Left forelimb (tissue), 1 donor: ENCODE results near the gene ACSL6.

Source experiments
- DNase-seq: peaks from one replicate; pipeline ENCODE4 v3.0.0-alpha.2; 2018; ENCODE audit warnings: low spot score

The ACSL6 gene

DNA sequence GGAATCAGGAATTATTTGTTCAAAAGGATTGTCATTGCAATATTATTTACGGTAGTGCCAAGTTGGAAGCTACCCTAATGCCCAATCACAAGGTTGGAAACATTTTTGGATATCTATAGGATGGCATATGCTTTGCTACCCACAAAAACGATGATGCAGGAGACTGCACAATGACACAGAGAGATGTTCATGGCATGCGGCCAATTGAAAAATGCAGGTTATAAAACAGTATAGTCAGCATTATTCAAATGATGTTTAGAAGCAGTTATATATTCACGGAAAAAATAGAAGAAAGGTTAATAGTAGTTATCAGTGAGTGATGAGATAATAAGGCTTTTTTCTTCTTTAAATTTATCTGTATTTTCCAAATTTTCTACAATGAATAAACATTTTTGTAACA is 5.9 kb upstream of the ACSL6 start:
- DNase-seq = no peak

DNA sequence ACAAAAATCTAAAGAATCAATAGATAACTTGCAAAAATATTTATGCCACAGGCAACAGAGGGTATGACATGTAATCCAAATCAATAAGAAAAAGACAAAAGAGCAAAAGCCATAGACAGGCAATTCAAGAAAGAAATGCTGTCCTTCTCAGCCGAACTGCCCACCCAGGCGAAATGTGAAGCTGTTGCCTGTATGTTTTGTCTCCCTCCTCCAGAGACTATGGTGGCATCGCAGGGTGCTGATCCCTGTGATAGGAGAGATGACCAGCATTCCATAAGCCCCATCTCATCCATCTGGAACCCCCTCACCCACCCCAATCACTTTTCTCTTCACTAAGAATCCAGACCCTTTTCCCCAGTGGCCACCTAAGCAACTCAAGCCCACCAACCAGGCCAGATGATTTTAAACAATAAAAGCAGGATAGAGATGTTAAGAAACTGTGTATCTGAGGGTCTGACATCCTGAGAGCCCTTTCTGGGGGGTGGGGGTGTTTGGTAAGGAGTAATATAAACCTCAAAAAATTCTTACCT is 5.3 kb upstream of the ACSL6 start:
- no peak for DNase-seq

DNA sequence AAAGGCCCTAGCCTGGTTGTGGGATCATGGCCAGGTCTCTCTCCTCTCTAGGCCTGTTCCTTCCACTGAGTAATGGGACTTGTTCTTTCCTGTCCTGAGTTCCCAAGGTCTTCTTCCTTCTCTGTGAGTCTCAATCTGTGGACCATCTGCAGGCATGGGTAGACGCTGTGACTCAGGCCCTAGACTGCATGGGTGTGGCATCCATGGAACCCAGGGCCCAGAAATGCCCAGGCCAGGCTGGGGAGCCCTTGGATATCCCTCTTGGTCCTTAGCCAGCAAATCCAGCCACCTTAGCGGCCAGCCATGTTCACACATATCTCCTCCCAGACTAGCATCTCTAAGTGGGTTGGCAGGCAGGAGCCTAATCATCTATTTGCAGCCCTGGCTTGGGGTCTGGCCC is 2.3 kb upstream of the ACSL6 start:
- DNase-seq = peak; percentile 52

DNA sequence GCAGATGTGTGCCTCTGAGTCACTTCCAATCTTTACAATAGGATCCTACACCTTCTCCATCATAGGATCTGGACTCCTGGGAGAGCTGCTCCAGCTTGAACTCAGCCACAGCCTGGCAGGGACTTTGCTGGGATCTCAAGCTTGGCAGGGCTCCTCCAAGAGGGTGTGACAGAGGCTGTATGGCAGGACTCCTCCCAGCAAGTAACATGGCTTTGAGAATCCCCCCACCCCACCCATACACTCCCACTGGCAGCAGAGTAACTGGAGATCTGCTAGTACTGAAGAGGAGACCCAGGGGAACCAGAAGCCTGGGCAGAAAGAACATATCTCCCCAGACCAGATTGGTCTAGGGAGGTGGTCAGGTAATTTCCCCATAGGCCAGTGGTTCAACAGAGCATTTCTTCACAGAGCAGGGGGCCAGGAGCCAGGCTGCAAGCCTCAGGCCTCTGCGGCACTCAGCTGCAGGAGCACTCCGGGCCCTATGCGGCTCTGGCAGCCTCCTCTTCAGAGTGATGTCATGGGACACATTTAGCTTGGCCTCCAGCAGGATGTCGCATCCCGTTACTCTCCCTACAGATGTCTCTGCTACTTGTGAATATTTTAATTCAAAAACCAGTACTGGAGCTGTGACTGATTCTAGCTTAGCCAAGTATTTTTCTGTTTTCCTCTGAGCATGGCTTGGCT is 1.7 kb upstream of the ACSL6 start:
- no peak for DNase-seq

DNA sequence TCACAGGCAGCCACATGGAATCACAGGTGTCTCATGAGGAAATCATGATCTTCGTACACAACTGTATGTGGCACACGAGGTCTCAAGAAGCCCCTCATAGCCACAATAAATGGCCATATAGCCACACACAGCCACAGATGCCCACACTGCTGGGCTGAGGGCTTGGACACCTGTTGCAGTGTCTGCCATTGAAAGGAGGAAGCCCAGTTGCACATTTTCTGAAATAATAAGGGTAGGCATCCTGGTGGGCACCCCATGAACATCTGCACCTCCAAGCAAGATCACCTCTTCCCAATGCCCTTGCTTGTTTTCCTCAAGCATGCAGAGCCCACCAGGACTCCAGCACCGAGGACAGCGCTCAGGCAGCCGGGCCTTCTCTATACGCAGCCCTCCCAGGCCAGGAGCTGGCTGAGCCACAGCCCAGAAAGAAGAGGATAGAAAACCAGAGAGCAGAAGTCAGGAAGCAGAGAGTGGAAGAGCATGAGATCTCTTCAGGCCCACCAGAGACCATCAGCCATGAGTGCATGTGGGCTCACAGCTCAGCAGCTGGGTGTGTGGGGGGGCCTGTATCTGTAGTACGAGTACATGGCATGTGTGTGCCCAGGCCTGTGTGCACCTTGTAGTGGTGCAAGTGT is 1.0 kb upstream of the ACSL6 start:
- peak; percentile 84 for DNase-seq

DNA sequence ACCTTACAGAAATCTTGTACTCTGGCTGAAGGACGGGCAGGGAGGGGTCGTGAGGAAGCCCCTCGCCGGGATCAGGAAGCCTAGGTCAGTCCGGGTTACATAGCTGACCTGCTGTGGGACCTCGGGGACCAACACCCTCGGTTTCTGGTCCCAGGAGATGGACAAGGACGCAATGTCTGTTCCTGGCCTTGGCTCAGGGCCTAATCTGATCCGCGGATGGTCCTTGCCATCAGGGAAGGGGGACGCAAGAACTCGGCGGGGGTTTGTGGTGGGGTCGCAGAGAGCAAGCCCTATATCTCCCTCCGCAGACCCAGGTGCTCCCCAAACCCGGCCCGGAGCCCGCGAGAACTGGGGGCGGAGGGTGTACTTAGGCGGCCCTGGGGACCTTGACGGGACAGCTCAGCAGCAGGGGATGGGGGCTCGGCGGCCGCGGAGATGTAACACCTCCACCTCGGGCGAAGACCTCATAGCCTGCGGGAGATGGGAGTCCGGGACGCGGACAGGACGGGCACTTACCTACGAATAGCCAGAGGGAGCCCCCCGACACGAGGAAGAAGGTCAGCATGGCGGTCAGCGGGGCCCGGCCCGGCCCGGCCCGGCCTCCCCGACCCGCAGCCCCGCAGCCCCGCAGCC is 353 bp downstream of the ACSL6 start:
- DNase-seq = peak; percentile 59

DNA sequence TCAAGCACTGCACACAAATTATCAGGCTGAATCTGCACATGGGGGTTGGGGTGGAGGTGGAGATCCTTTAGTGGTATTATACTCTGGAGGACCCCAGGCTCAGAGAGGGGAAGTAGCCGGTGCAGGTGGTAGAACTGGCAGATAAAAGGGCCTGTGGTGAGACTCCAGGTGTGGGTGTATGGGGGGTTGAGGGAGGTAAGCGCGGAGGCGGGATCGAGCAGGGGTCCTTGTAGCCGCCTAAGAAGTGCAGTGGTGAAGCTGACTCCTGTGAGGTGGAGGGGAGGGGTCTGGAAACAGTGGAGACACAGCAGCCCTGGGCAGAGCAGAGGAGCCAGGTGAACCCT is 841 bp downstream of the ACSL6 start:
- peak; percentile 47 for DNase-seq

DNA sequence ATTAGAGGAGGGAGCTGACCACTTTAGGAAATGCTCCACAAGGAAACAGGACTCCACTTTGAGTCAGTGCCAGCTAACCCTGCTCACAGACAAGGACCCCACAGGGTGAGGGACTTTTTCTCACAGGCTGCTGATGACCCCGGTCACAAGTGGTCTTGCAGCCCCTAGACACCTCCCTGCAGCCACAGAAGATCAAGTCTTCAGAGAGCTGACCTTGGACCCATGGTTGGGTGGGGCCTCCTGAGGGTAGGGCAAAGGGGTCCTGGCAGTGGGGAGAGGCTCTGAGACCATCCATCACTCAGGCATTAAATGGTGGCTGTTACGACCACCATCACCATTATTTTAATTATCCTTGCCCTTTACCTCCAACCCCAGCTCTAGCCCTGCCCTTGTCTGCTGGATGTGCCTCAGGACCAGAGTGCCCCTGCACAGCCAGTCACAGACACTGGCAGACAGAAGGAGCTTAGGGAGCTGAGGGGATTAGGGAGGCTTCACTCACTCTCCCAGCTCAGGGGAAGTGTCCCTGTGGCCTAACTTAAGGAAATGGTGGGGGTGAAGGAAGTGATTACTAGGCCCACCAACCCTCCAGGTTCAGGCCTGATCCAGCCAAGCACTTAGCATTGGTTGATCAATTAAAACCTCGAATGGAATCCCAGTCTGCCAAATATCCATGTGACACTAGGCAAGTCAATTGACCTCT is 1.6 kb downstream of the ACSL6 start:
- DNase-seq = peak; percentile 53

DNA sequence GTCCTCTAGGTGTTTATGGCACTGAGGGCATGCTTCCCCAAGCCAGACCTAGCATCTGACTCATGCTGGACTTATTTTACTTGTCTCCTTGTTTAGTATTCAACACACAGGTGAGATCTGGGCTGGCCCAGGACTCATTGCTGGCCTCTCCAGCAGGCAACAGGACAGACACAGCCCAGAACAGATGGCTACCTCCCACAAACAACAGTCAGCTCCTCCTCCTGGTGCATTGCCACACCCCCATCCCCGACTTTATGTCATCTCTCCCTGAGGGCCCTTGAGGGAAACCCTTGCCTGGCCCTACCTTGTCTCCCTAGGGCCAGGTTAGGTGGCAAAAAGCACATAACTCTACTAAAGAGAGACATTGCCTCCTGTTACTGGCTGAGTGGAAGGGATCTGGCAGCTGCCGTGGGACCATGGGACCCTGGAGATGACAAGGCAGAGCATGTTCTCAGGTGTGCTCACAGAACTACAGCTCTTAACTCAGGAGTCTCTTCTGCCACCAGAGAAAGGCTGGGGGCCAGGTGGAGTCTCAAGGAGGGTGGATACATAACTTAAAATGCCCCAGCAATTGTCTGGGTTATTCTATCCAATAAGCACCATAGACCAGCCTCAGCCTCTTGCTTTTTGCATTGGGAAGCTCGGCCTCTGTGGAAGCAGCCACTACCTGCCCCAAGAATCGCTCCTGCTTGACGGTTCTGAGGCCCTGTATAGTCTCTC is 2.3 kb downstream of the ACSL6 start:
- DNase-seq = peak; percentile 37

DNA sequence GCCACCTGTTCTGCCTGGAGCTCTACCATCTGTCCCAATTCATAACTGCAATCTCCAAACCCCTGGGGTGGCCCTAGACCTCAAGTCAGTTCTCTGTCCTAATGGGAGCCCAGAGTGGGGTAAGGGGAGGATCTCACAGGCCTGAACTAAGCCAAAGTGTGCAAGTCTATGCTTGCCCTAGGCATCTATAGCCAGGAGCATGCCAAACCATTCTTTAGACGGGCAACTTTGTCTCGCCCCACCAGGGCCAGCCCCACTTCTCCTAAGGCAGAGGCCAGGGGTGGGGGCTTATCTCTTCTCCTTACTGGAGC is 3.3 kb downstream of the ACSL6 start:
- DNase-seq = no peak

DNA sequence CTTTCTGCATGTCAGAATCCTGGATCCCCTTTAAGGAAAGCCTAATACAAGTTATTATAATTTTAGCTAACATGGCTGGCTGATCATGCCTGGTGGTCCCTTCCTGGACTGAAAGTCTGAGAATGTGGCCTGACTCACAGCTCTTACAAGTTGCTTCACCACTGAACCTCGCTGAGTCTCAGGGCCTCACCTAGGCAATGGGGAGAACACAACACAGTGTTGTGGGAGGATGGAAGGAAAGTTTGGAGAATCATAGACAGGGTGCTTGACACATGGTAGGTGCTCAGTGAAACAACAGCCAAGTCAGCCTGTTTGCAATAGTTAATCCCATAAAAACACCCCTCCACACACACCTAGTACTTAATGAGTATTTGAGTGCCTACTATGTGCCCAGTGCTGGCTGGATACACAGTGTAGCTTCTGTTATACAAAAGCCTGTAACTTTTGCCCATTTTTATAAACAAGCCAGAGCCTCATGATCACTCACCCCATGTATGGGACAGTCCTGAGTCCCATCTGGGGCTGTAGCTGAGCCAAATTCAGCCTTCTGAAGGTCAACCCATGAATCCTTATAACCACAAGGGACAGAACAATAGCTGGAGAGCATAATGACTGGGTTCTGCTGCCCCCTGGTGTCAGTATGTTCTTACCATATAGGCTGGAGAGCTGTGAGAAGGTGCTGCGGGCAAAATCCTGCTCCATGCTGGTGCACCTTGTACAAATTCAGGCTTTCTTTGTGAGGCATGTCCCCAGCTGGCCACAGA is 3.9 kb downstream of the ACSL6 start:
- no peak for DNase-seq

DNA sequence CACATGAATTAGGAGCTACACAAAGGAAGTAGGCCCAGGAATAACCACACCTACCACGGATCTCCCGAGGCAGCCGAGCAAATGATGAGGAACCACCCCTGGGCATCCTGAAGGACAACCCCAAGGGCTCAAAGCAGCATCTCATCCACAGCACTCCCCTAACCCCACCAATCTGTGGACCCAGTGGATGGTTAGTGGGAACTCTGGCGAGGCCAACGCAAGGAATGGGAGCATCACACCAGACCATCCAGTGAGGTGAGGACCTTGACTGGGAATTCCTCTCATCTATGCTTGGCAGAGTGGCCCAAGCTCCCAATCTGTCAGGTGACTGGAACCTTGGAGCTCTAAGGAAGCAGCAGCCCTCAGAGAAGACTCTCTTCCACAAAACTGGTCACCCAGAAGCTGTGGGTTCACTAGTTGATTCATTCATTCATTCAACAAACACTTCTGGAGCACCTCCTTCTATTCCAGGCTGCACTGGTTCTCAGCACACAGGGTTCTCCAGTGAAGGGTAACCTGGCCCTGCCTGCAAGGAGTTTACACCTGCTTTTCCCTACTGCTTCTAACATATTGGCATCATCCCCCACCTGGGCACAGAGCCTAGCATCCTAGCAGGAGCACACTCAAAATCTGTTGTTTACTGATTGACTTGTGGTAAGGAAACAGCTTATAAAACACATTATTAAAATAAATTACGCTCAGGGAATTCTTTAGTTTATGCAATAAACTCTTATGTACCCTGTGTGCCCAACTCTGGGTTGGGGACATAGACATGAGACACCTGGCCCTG is 4.9 kb downstream of the ACSL6 start:
- DNase-seq = no peak

DNA sequence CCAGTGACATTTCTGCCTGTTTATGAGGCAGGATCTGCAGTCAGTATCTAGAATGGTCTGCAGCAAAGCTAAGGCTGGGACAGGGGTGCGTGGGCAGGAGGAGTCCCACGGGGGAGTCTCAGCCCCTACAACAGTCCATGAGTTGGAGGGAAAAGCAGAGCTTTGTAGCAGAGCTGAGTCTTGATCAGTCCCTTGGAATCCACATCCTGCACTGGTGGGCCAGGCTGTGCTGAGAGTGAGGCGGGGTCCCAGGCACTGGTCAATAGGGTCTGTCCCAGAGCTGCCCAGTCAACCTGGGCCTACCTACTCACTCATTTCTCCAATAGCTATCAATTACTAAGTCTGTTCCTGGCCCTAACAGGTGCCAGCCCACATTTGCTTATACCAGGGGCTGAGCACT is 5.9 kb downstream of the ACSL6 start:
- no peak for DNase-seq

DNA sequence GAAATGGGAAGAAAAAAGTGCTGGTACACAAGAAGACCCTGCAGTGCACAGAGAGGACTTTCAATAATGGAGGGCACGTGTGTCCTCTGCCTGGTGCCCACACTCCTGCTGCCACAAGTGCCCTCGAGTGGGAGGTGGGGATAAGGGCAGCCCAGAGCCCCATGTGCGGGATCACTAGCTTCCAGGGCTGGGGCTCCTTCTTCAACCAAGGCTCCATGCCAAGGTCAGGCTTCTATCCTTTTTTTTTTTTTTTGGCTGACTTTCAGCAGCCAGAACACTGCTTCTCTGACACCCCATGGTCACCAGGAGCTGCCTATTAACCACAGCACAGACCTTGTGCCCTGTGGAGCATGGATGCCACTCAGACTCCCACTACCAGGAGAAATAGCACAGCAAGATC is 7.5 kb downstream of the ACSL6 start:
- DNase-seq = no peak

DNA sequence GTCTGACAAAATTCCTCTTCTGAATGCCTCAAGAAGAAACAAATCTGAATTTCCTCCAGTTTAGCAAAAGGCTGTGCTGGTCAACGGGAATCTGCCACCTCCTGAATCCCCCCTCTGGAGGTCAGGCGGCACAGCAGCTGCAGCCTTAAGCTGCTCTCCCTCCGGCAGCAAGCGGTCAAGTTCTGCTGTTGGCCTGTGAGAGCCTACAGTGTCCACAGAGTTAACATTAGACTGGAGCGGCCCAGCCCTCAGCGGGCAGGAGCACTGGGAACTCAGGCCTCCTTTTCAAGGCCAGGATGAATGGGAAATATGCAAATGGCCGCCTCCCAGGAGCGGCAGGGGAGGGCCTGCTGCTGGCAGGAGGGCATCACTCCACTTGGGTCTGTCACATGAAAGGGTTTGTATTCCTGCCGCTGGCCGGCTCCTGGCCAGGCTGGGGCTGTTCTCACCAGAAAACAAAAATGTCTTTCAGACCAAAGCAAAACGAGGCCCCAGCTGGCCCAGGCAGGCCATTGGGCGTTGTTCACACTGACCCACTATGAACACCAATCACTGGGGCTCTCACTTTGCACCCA is 8.2 kb downstream of the ACSL6 start:
- no peak for DNase-seq

DNA sequence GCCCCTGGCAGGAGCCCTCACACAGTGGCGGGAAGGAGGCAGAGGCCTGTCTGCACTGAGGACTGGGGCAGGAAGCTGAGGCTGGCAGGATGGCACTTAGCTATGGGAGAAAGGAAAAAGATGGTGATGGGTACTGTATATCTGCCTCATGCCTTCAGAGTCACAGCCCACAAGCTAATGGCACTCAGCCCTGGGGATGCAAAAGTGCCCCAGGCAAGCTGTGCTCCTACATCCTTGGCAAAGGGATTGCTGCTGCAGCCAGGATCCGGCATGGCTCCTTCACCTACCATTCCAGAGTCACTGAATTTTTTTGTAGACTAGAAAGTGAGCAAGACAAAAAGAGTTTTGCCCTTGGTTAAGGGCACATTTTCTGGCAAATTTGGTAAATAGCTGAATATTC is 8.7 kb downstream of the ACSL6 start:
- DNase-seq = no peak

DNA sequence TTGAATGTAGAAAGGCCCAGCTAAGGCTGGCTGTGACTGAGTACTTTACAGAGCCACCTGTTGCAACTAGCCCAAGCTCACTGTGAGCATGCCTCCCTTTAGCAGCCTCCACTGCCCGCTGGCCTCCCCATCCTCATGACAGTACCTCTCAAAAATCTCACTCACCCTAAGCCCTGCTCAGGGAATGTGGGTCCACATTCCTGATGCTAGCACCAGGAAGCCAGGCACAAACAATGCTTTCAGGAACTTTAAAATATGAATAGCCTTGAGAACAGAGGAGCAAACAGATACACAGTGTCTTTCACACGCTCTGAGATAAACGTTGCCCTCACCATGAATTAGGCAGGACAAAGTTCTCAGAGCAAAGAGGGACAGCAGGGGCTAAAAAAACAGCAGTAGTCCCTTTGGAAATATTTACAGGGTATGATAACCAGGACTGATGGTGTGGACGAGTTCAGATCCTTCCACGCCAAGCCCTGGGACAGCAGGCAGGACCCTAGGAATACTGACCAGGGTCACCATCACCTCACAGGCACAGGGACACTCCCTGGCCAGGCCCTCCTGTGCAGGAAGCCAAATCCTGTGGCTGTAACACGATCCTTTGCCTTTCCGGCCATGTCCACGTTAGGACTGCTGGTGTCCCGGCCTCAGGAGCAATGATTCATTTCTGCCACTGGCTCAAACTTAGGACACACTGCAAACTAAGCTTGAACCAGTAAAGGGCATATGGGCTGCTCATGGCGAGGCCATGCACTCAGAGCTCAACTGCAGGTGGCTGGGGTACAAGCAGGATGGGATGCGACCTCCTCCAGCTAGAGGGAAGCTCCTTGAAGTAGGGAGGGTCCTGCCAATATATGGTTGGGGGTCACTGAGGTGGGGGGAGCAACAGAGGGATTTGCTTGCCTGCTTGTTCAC is 9.6 kb downstream of the ACSL6 start:
- no peak for DNase-seq

DNA sequence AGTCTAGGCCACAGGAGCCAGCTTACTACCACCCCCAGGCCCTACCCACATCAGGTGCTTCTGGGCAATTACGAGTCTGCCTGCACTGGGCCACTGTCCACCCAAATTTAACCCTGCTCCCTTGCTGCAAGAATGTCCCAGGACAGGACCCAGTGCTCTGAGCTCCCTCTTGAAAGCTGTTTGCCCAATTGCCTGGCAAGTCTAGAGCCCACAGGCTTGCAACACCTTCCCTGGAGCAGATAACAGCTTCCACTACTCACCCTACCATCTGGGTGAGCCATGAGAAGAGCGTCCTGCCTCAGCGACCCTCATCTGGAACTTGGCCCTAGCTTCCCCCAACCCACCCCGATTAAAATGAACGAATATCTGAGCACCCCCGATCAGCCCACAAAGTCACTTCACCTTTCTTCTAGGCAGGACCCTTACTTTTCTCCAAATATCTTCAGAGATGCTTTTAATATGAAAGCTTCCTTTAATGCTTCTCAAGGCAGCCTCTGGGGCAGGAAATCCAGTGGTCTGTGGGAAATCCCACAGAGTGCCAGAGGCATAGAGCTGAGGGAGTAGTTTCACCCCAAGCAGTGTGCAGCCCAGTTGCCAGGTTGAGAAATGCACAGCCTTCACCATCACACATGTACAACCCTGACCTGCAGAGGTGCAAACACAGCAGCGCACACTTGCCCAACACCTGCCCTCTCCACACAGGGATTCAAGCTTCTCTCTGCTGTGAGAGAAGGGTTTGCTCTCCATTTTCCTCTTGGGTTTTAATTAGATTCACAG is 10.6 kb downstream of the ACSL6 start:
- no peak for DNase-seq

DNA sequence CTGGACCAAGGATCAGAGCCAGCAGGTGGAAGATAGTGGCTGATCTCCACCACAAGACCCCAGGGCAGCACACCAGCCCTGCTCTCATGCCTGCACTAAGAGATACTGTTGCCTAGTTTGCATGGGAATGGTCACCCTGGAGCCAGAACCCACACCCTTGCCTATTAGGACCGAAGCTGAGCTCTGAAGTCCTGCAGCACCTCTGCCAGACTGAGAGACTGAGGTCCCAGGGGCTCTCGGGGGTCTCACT is 11.3 kb downstream of the ACSL6 start:
- no peak for DNase-seq
